Endothelial cell of umbilical vein (primary cell): ENCODE results near the gene PDE7B. TPM values are rescaled to one million over a fixed set of nuclear protein-coding genes. Genes with fewer than 3 reads are reported as not detected.

Experiments used
- BruUV-seq: library from RNA; stranded (reverse); fragments of 400-500 nt; replicated peaks from 2 replicates; lab custom pipeline; 2021; lab: Mats Ljungman, UMichigan
- CTCF ChIA-PET: fragments of 300-600, 350-600 bp; sonication (Branson Sonifier 250); formaldehyde crosslinking; loops from one replicate; lab custom pipeline; 2021; ENCODE audit warnings: antibody characterized with exemption, inconsistent platforms; lab: Charles Lee
- POLR2A ChIA-PET: fragments of 300-600, 350-600 bp; sonication (Branson Sonifier 250); formaldehyde crosslinking; loops from one replicate; lab custom pipeline; 2021; ENCODE audit warnings: antibody characterized with exemption, inconsistent platforms; lab: Charles Lee
- DNase-seq: peaks from one replicate; pipeline ENCODE4 v3.0.0-alpha.2; 2011; ENCODE audit warnings: low read depth, low spot score
- FAIRE-seq: peaks from 2 replicates; lab custom pipeline; 2011; peaks lifted over from hg19 to GRCh38; lab: Jason Lieb, UNC
- H2AFZ ChIP-seq: 2 replicates; pipeline ENCODE4 v1.6.0; 2012; ENCODE audit warnings: low read depth, low read length, control low read depth, inconsistent platforms
- H3K27ac ChIP-seq: 2 replicates; pipeline ENCODE4 v1.5.1; 2011; ENCODE audit warnings: low read depth, mild to moderate bottlenecking, control low read depth, low read length, moderate library complexity; ENCODE audit not compliant: insufficient read depth
- H3K27me3 ChIP-seq, 2 experiments: 2 replicates each; pipeline versions ENCODE4 v1.6.0 to v1.6.1; 2011; ENCODE audit warnings: low read length in 2 of 2, mixed read lengths in 1 of 2; ENCODE audit not compliant: control insufficient read depth in 2 of 2, insufficient read depth in 2 of 2
- H3K36me3 ChIP-seq, 2 experiments: 2 replicates in 1 of 2; 3 replicates in 1 of 2; pipeline ENCODE4 v1.5.1; 2011; ENCODE audit warnings: low read length in 2 of 2, mild to moderate bottlenecking in 1 of 2, moderate library complexity in 1 of 2; ENCODE audit not compliant: control insufficient read depth in 2 of 2, insufficient read depth in 2 of 2; ENCODE audit errors: extremely low read depth in 1 of 2
- H3K4me1 ChIP-seq: 3 replicates; pipeline ENCODE4 v1.5.1; 2011; ENCODE audit warnings: mild to moderate bottlenecking, low read length; ENCODE audit not compliant: control insufficient read depth, insufficient read depth; ENCODE audit errors: extremely low read depth
- H3K4me2 ChIP-seq: 2 replicates; pipeline ENCODE4 v1.6.1; 2011; ENCODE audit warnings: low read length, control low read depth, mixed read lengths; ENCODE audit not compliant: insufficient read depth
- H3K4me3 ChIP-seq, 3 experiments: fragments of 200-600 bp in 1 of 3; sonication (generic), shearing (Covaris generic) in 1 of 3; replicated peaks in 1 of 3; 2 replicates each; pipeline ENCODE4 v1.5.1; 2011 to 2016; ENCODE audit warnings: control low read depth in 3 of 3, low read length in 3 of 3, mild to moderate bottlenecking in 2 of 3, inconsistent platforms in 1 of 3, low read depth in 1 of 3, moderate library complexity in 1 of 3; ENCODE audit not compliant: insufficient read depth in 1 of 3
- H3K79me2 ChIP-seq: 2 replicates; pipeline ENCODE4 v1.6.0; 2012; ENCODE audit warnings: low read length, inconsistent platforms; ENCODE audit not compliant: control insufficient read depth, insufficient read depth
- H3K9ac ChIP-seq: replicated peaks from 2 replicates; pipeline ENCODE3; 2011; ENCODE audit warnings: low read length, control low read depth; ENCODE audit not compliant: insufficient read depth; ENCODE audit errors: extremely low read depth
- H3K9me1 ChIP-seq: replicated peaks from 3 replicates; pipeline ENCODE4 v1.6.0; 2011; ENCODE audit warnings: mild to moderate bottlenecking, low read length; ENCODE audit not compliant: control insufficient read depth, insufficient read depth; ENCODE audit errors: extremely low read depth
- H3K9me3 ChIP-seq: replicated peaks from 2 replicates; pipeline ENCODE4 v1.5.1; 2012; ENCODE audit warnings: low read length, inconsistent platforms; ENCODE audit not compliant: control insufficient read depth, insufficient read depth
- H4K20me1 ChIP-seq: replicated peaks from 2 replicates; pipeline ENCODE3; 2011; ENCODE audit warnings: mild to moderate bottlenecking, low read length; ENCODE audit not compliant: control insufficient read depth, insufficient read depth; ENCODE audit errors: extremely low read depth
- CTCF ChIP-seq, 2 donors: IDR thresholded peaks; 1 replicate in 1 of 2; 2 replicates in 1 of 2; pipeline ENCODE4 v1.5.1; 2011; ENCODE audit warnings: low read length in 2 of 2, mild to moderate bottlenecking in 2 of 2, moderate library complexity in 2 of 2, control low read depth in 1 of 2, inconsistent platforms in 1 of 2, low read depth in 1 of 2; ENCODE audit not compliant: insufficient read depth in 1 of 2; ENCODE audit errors: extremely low read depth in 1 of 2
- EZH2 ChIP-seq: IDR thresholded peaks from 2 replicates; pipeline ENCODE4 v1.6.1; 2012; ENCODE audit warnings: borderline replicate concordance, low read depth, mild to moderate bottlenecking, moderate library complexity, low read length, inconsistent platforms; ENCODE audit not compliant: severe bottlenecking
- FOS ChIP-seq: IDR thresholded peaks from 2 replicates; pipeline ENCODE4 v1.6.1; 2011; ENCODE audit warnings: mild to moderate bottlenecking, low read length, moderate library complexity, borderline replicate concordance; ENCODE audit not compliant: insufficient read depth
- GATA2 ChIP-seq: IDR thresholded peaks from 2 replicates; pipeline ENCODE4 v1.7.0; 2011; ENCODE audit warnings: low read depth, mild to moderate bottlenecking, moderate library complexity, mixed read lengths, low read length; ENCODE audit not compliant: insufficient read length, insufficient read depth
- JUN ChIP-seq: IDR thresholded peaks from 2 replicates; pipeline ENCODE4 v1.6.1; 2011; ENCODE audit warnings: borderline replicate concordance, low read depth; ENCODE audit not compliant: insufficient read length, insufficient read depth
- MAX ChIP-seq: IDR thresholded peaks from 2 replicates; pipeline ENCODE4 v1.6.1; 2011; ENCODE audit not compliant: insufficient read depth, insufficient read length
- MYC ChIP-seq: IDR thresholded peaks from one replicate; pipeline ENCODE4 v1.6.1; 2011; ENCODE audit warnings: mild to moderate bottlenecking, low read depth, low read length
- POLR2A ChIP-seq: IDR thresholded peaks from 2 replicates; pipeline ENCODE4 v1.6.1; 2012; ENCODE audit warnings: low read depth, mild to moderate bottlenecking, control low read depth, low read length
- POLR2AphosphoS5 ChIP-seq: IDR thresholded peaks from 2 replicates; pipeline ENCODE4 v1.6.1; 2012; ENCODE audit warnings: low read depth, mild to moderate bottlenecking, control low read depth, low read length, moderate library complexity; ENCODE audit not compliant: insufficient read depth
- dilution Hi-C: fragments of 300-500 bp; cut with MboI; formaldehyde crosslinking; loops from one replicate; pipeline ENCODE4 v1.15.0; 2019; ENCODE audit warnings: low sequenced_read_pairs; ENCODE audit not compliant: extremely low pct_ligation_motif_present
- intact Hi-C: fragments of 100-400 bp; cut with micrococcal nuclease; formaldehyde crosslinking; loops from one replicate; pipeline ENCODE4 v1.10.0; 2022
- polyA plus RNA-seq, 4 experiments: library from polyadenylated mRNA; depleted of rRNA in 3 of 4; stranded (reverse) in 3 of 4; unstranded in 1 of 4; fragments of >200 nt; gene quantifications; 2 replicates each; pipeline versions ENCODE4 v1.2.1 to v1.2.3, GENCODE V29; 2011 to 2012; ENCODE audit warnings: missing spikeins in 1 of 4
- total RNA-seq: library from RNA; stranded (reverse); gene quantifications from 2 replicates; pipeline ENCODE4 v1.2.3, GENCODE V29; 2021

Gene PDE7B
- total and polyA plus RNA-seq, 2 donors (not counting 3 experiments of a cell fraction or from before 2014, with no cell fraction given) = 20.6 to 25.1 TPM

GRCh38 chr6:136148051-136148450 lies 296.6 kb downstream of the PDE7B start:
- no peak overlapping the region for H3K4me2 ChIP-seq
- FAIRE-seq (no peak), DNase-seq (no peak)
- POLR2A ChIA-PET = no interaction called here
- no peaks in the 10 kb centered on the region for H3K9me3 ChIP-seq
- TF ChIP-seq GATA2 (no peak), POLR2A (no peak), EZH2 (no peak), CTCF (IDR thresholded peaks at IDR 0.05; ENCODE audit: extremely low read depth in 1 of 2, insufficient read depth in 1 of 2, low read depth in 1 of 2, low read length in 2 of 2) (no peak), FOS (no peak), POLR2AphosphoS5 (no peak), JUN (no peak), MAX (no peak), MYC (no peak)
- dilution Hi-C loops = no loop called here
- H3K36me3 ChIP-seq = peaks cover 5 to 17% of the 10 kb centered on the region in 2 experiments
- peaks cover 7% of the 10 kb centered on the region for H3K79me2 ChIP-seq
- no peaks in the 10 kb centered on the region for H4K20me1 ChIP-seq
- intact Hi-C loops = no loop called here
- no peaks in the 10 kb centered on the region for H3K9me1 ChIP-seq
- BruUV-seq = no TSS peak
- H3K4me1 ChIP-seq = peaks cover 25% of the 10 kb centered on the region
- H3K9ac ChIP-seq = no peak overlapping the region
- no peaks in the 10 kb centered on the region for H3K27me3 ChIP-seq
- no peak overlapping the region for H2AFZ ChIP-seq
- CTCF ChIA-PET = interaction anchor here (0.6 to 1.4 kb wide), 4 partner anchors 10 to 116 kb away, joined by 3 to 5 read pairs (median 4); no protein-coding TSS in a partner anchor
- no peak overlapping the region for H3K4me3 ChIP-seq
- no peak overlapping the region for H3K27ac ChIP-seq
